GM18502 (cell line): Measurements from ENCODE around the gene IKZF3.
"Not testable (repeated sequence)": the region's sequence is repeated elsewhere in the genome, so short reads cannot be mapped to it uniquely, and the experiment has no call there.

Experiments
- ATAC-seq: cut with Tn5 transposase; IDR thresholded peaks from one replicate; pipeline ENCODE4 v1.9.1; 2021; ENCODE audit warnings: mild to moderate bottlenecking; ENCODE audit not compliant: unreplicated experiment, poor library complexity

IKZF3 gene

GRCh38 chr17:39729280-39729851 lies 134.7 kb downstream of the IKZF3 start:
- ATAC-seq = no peak

DNA sequence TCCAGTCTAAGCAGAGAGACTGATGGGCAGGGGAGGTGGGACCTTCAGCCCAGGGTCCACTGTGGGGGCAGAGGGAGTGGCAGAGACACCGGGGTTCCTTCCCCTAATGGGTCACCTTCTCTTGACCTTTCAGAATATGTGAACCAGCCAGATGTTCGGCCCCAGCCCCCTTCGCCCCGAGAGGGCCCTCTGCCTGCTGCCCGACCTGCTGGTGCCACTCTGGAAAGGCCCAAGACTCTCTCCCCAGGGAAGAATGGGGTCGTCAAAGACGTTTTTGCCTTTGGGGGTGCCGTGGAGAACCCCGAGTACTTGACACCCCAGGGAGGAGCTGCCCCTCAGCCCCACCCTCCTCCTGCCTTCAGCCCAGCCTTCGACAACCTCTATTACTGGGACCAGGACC lies 136.6 kb downstream of the IKZF3 start:
- no peak for ATAC-seq

- ATAC-seq = no peak
Observed at GRCh38 chr17:39726617-39727016, 137.5 kb downstream of the IKZF3 start.

DNA sequence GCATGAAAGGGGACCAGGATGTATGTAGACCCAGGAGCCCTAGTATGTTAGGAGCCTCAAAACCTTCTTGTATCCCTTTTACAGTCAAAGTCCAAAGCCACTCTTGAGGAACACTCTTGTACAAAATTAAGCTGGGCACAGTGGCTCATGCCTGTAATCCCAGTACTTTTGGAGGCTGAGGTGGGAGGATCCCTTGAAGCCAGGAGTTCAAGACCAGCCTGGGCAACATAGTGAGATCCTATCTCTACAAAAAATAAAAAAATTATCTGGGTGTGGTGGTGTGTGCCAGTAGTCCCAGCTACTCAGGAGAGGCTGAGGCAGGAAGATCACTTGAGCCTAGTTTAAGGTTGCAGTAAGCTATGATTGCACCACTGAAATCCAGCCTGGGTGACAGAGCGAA lies 138.2 kb downstream of the IKZF3 start:
- ATAC-seq = not testable (repeated sequence)

DNA sequence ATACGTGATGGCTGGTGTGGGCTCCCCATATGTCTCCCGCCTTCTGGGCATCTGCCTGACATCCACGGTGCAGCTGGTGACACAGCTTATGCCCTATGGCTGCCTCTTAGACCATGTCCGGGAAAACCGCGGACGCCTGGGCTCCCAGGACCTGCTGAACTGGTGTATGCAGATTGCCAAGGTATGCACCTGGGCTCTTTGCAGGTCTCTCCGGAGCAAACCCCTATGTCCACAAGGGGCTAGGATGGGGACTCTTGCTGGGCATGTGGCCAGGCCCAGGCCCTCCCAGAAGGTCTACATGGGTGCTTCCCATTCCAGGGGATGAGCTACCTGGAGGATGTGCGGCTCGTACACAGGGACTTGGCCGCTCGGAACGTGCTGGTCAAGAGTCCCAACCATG lies 139.4 kb downstream of the IKZF3 start:
- ATAC-seq = no peak

DNA sequence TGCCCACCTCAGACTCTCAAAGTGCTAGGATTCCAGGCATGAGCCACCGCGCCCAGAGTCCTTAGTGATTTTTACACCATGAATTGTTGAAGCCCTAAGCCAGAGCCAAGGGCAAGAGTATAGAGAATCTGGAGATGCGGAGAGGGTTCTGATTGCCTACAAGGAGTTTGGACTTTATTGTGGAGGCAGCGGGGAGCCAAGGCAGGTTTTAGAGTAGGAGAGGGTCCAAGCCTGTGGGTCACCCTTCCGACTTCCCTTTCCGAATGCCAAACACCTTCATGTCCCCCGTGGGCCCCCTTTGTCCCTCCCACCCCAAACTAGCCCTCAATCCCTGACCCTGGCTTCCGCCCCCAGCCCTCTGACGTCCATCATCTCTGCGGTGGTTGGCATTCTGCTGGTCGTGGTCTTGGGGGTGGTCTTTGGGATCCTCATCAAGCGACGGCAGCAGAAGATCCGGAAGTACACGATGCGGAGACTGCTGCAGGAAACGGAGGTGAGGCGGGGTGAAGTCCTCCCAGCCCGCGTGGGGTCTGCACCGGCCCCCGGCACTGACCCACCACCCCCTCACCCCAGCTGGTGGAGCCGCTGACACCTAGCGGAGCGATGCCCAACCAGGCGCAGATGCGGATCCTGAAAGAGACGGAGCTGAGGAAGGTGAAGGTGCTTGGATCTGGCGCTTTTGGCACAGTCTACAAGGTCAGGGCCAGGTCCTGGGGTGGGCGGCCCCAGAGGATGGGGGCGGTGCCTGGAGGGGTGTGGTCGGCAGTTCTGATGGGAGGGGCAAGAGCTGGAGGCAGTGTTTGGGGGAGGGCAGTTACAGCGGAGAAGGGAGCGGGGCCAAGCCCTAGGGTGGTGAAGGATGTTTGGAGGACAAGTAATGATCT lies 140.9 kb downstream of the IKZF3 start:
- ATAC-seq = no peak

DNA sequence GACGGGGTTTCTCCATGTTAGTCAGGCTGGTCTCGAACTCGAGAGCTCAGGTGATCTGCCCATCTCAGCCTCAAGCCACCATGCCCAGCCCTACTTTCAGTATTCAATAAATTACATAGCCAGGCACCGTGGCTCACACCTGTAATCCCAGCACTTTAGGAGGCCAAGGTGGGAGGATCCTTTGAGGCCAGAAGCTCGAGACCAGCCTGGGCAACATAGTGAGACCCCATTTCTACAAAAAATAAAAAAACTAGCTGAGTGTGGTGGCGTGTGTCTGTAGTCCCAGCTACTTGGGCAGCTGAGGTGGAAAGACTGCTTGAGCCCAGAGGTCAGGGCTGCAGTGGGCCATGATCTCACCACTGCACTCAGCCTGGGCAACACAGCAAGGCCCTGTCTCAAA lies 142.0 kb downstream of the IKZF3 start:
- no peak for ATAC-seq

DNA sequence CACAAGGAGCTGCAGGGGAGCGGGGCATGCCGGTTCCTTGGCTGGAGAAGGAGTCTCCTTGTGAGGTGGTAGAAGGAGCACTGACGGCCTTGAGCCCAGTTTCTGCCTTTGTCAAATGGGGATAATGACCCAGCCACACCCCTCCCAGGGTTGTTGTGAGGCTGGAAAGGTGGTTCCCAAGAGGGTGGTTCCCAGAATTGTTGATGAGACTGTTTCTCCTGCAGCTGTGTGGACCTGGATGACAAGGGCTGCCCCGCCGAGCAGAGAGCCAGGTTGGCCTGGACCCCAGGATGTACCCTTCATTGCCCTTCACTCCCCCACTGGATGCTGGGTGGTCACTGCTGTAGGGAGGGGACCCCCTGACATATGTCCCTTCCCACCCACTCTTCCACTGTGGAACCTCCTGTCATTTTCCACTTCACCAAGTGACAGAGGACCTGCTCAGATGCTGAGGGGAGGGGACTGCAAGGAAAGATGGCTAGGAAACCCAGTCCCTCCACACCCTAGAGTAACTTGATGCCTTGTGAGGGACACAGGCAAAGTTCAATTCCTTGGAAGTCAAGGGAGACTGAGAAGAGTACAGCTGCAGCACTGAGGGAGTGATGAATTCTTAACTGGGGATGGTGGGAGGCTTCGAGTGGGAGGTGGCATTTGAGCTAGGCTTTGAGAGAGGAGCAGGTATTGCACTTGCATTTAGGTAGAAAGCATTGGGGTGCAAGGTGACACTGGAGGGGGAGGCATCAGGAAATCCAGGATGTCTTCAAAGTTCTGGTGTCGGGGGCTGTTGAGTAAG lies 144.4 kb downstream of the IKZF3 start:
- no peak for ATAC-seq

DNA sequence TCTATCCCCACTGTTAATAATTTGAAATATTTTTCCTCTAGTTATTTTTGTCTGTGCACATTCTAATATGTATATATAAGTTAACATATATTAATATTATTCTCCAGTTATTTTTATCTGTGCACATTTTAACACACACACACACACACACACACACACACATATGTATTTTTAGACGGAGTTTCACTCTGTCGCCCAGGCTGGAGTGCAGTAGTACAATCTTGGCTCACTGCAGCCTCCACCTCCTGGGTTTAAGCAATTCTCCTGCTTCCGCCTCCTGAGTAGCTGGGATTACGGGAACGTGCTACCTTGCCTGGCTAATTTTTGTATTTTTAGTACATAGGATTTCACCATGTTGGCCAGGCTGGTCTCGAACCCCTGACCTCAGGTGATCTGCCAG lies 146.5 kb downstream of the IKZF3 start:
- ATAC-seq = no peak

DNA sequence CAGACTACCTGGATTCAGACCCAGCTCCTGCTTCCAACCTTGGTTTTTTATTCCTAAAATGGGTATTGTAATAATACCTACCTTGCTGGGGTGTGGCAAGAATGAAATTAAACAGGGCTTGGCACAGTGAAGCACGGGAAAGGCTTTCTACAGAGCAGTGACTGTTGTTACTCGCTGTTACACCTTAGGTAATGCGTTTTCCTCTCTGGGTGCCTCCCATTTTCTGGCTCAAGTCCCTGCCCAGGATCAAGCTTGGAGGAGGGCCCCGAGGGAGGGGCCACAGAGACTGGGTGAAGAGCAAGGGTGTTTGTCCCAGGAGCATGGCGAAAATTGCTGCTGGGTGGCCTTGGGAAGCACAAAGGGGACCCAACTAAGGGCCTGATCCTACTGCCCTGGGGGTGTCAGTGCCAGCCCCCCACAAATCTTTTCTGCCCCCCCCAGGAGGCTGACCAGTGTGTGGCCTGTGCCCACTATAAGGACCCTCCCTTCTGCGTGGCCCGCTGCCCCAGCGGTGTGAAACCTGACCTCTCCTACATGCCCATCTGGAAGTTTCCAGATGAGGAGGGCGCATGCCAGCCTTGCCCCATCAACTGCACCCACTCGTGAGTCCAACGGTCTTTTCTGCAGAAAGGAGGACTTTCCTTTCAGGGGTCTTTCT lies 147.1 kb downstream of the IKZF3 start:
- no peak for ATAC-seq

DNA sequence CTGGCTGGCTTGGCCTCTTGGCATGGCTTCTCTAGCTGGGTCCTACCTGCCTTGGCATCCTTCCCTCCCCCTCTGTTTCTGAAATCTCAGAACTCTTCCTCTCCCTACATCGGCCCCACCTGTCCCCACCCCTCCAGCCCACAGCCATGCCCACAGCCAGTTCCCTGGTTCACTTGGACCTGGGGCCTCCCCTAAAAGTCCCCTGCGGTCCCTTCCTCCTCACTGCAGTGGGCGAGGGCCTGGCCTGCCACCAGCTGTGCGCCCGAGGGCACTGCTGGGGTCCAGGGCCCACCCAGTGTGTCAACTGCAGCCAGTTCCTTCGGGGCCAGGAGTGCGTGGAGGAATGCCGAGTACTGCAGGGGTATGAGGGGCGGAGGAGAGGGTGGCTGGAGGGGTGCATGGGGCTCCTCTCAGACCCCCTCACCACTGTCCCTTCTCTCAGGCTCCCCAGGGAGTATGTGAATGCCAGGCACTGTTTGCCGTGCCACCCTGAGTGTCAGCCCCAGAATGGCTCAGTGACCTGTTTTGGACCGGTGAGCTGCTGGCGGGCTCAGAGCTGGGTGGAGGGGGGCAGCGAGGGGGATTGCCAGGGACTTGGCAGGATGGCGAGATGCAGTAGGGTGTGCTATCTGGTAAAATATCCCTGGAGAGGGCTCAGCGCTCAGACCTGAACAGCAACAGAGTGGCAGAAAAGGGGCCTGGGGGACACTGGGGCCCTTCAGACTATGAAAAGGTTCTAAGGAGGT lies 147.9 kb downstream of the IKZF3 start:
- no peak for ATAC-seq

DNA sequence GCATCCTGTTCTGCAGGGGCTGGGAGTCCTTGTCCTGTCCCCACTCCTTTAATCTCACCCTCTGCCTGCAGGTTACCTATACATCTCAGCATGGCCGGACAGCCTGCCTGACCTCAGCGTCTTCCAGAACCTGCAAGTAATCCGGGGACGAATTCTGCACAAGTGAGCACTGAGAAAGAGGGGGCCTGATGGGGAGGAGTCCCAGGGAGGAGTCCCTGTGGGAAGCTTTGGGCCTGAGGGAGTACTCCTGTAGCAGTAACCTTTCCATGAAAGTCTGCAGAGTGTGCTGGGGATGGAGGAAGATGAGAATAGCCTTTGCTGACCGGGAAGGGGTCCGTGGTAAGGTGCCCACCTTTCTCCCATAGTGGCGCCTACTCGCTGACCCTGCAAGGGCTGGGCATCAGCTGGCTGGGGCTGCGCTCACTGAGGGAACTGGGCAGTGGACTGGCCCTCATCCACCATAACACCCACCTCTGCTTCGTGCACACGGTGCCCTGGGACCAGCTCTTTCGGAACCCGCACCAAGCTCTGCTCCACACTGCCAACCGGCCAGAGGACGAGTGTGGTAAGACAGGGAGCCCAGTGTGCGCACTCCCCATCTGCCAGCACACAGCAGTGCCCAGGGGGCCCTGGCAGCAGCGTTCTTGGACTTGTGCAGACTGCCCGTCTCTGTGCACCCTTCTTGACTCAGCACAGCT lies 148.6 kb downstream of the IKZF3 start:
- ATAC-seq = no peak

- no peak for ATAC-seq
Observed at GRCh38 chr17:39714234-39714633, 149.9 kb downstream of the IKZF3 start.

DNA sequence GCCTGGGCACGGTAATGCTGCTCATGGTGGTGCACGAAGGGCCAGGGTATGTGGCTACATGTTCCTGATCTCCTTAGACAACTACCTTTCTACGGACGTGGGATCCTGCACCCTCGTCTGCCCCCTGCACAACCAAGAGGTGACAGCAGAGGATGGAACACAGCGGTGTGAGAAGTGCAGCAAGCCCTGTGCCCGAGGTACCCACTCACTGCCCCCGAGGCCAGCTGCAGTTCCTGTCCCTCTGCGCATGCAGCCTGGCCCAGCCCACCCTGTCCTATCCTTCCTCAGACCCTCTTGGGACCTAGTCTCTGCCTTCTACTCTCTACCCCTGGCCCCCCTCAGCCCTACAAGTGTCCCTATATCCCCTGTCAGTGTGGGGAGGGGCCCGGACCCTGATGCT lies 152.3 kb downstream of the IKZF3 start:
- no peak for ATAC-seq

GRCh38 chr17:39711071-39711470 lies 153.0 kb downstream of the IKZF3 start:
- ATAC-seq = not testable (repeated sequence)

DNA sequence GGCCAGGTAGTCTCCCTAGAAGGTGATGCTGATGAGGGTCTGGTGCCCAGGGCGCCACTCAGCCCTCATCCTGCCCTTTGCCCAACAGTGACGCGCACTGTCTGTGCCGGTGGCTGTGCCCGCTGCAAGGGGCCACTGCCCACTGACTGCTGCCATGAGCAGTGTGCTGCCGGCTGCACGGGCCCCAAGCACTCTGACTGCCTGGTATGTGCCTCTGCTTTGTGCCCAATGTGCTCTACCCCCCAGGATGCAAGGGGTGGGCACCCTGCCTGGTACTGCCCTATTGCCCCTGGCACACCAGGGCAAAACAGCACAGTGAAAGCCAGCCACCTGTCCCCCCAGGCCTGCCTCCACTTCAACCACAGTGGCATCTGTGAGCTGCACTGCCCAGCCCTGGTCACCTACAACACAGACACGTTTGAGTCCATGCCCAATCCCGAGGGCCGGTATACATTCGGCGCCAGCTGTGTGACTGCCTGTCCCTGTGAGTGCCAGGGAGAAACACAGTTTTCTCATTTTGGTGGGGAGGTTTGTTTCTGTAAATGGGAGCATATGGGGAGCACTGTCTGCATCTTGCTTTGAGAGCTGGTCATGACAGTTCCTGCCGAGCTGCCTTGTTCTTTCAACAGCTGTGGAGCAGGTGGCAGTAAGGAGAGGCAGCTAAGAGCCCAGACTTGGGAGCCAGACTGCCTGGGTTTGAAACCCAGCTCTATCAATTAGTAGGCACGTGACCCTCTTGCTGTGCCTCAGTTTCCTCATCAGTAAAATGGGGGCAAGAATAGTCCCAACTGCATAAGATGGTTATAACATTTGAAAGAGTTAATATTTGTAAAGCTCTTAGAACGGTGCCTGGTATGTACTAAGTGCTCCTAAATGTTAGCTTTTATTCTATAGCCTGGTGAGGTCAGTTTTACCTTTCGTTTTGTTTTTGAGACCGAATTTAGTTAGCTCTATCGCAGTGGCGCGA lies 153.8 kb downstream of the IKZF3 start:
- ATAC-seq = no peak

GRCh38 chr17:39709319-39709997 lies 154.7 kb downstream of the IKZF3 start:
- no peak for ATAC-seq
